NB4 (cell line): ENCODE measurements around the gene RAPSN.

Experiments
- DNase-seq: peaks from one replicate; pipeline ENCODE4 v3.0.0; 2010; ENCODE audit warnings: low read depth
- H3K4me3 ChIP-seq: one replicate; pipeline ENCODE4 v1.5.1; 2011; ENCODE audit warnings: mild to moderate bottlenecking, low read depth, low read length, moderate library complexity
- MYC ChIP-seq: IDR thresholded peaks from 2 replicates; pipeline ENCODE4 v1.6.1; 2011; ENCODE audit warnings: low read depth, low read length
- POLR2A ChIP-seq: IDR thresholded peaks from 2 replicates; pipeline ENCODE4 v1.6.1; 2011; ENCODE audit warnings: mild to moderate bottlenecking; ENCODE audit not compliant: insufficient read length; ENCODE audit errors: extremely low read depth
- TF ChIP-seq, protein P1 (sequence below): IDR thresholded peaks from one replicate; pipeline ENCODE4 v1.5.1; 2012; ENCODE audit warnings: low read depth, low read length
- TF ChIP-seq, protein P2 (sequence below): IDR thresholded peaks from 2 replicates; pipeline ENCODE4 v1.6.1; 2011; ENCODE audit warnings: low read depth, low read length

The RAPSN gene

DNA sequence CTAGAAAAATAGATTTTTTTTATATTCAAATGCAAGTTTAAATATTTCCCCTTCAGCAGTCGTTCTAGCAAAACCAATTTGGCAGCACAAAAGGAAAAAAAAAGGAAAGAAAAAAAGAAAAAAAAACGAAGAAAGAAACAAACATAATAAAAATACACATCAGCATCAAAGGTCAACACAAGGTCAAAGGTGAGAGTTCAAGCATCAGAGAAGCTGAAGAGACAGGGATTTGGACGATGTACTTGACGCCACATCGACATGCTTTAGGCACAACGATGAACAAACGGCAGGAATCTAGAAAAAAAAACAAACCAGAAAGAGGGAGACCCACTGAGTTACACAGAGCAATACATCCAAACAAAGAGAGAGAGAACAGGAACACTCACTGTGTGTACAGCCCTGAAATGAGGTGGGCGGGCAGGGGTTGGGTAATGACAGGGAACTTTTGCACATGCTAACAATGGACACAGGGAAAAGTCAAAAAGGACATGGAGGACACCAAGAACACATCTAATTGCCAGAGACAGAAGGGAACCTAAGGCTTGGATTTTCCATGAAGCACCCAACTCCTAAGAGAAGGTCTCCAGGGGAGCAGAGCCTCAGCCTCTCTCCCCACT is 19.8 kb upstream of the RAPSN start:
- no peak for TF ChIP-seq POLR2A
- TF ChIP-seq, protein P1, sequence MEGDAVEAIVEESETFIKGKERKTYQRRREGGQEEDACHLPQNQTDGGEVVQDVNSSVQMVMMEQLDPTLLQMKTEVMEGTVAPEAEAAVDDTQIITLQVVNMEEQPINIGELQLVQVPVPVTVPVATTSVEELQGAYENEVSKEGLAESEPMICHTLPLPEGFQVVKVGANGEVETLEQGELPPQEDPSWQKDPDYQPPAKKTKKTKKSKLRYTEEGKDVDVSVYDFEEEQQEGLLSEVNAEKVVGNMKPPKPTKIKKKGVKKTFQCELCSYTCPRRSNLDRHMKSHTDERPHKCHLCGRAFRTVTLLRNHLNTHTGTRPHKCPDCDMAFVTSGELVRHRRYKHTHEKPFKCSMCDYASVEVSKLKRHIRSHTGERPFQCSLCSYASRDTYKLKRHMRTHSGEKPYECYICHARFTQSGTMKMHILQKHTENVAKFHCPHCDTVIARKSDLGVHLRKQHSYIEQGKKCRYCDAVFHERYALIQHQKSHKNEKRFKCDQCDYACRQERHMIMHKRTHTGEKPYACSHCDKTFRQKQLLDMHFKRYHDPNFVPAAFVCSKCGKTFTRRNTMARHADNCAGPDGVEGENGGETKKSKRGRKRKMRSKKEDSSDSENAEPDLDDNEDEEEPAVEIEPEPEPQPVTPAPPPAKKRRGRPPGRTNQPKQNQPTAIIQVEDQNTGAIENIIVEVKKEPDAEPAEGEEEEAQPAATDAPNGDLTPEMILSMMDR, result no peak
- no peak for TF ChIP-seq MYC
- TF ChIP-seq, protein P2, sequence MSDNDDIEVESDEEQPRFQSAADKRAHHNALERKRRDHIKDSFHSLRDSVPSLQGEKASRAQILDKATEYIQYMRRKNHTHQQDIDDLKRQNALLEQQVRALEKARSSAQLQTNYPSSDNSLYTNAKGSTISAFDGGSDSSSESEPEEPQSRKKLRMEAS, result no peak
- DNase-seq, result no peak

DNA sequence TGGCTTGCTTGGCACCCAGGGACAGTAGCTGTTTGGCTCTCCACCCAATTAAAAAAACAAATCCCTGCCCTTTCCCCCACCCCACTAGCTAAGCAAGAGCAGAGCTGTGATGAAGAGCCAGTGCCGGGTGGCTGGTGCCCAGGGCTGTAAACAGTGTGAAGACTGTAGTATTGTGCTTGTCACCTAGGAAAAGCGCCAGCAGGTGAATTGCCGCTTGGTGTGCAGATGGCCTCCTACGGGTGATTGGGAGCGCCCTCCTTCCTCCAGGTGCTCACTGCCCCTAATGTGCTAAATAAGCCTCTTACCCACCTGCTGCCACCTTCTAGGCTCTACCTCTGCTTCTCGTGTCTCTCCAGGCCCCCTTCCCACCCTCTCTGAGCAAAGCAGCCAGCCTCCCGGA is 18.4 kb upstream of the RAPSN start:
- no peak for TF ChIP-seq MYC
- TF ChIP-seq, protein P2, result no peak
- TF ChIP-seq, protein P1, result no peak
- TF ChIP-seq POLR2A, result no peak
- no peak overlapping the region for H3K4me3 ChIP-seq
- DNase-seq, result no peak

More for the DNA sequence above, 19.8 kb upstream of the RAPSN start:
- no peak overlapping the region for H3K4me3 ChIP-seq

DNA sequence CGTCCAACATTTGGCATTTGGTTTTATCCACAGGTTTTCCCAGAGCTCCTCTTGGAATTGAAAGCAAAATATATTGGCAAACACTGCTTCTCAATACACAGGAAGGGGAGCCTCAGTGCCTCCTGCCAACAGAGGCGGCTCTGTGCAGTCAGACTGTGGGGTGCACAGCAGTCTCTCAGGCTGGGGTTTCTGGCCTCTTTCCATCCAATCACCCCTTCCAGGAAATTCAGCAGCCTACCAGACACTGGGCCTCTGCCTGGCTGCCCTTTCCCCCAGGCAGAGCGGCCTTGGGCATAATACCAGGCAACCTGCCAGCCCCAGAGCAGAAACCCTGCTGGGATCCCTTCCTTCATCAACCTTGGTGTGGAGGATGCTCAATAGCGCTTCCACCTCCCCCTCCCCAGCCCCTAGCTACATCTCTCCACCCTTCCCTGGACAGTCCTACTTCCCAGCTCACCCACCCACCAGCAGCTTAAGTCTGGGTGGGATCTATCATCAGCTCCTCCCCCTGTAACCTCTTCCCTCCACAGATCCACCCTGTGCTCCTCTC is 17.8 kb upstream of the RAPSN start:
- H3K4me3 ChIP-seq, result no peak overlapping the region
- TF ChIP-seq MYC (no peak), POLR2A (no peak)
- TF ChIP-seq, protein P1, result no peak
- TF ChIP-seq, protein P2, result no peak
- no peak for DNase-seq

DNA sequence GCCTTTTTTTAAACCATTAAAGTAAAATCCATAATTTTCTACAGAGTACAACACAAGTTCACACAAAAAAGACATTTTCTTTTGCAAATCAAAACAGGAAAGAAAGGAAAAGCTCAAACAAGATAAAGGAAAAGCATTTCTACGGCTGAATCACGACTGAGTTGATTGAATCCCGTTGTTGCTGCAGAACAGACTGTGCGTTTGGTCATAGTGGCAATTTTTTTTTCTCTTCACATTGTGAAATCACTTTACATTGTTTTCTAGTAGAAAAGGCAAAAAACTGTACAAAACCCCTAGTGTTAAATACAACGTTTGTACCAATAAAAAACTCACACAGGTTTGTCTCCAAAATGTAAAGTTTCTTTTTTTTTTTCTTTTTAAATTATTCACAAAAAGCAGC is 17.3 kb upstream of the RAPSN start:
- no peak overlapping the region for H3K4me3 ChIP-seq
- DNase-seq, result no peak
- no peak for TF ChIP-seq MYC
- TF ChIP-seq POLR2A, result no peak
- TF ChIP-seq, protein P1, result no peak

DNA sequence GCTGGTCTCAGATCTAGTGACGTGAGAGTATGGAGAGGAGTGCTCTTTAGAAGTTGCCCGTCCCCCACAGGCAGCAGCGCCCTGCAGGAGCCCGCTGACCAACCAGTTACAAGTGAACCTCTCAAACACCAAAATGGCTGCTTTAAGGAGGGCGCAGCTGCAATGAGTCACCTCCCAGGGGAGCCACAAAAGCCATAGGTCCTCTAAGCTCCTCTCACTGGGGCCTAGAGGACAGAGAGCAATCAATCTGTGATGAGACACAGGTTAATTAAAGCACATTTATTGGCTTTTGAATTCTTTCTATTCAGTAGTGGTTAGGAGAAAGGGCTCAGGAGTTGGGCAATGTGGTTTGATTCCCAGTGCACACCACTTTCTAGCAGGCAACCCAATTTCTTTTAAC is 15.5 kb upstream of the RAPSN start:
- H3K4me3 ChIP-seq, result no peak overlapping the region
- DNase-seq, result peak; percentile 99
- TF ChIP-seq, protein P1, result no peak
- TF ChIP-seq, protein P2, result no peak
- TF ChIP-seq POLR2A, result no peak
- peak; percentile 35; the same call in 1 of the 2 replicates for TF ChIP-seq MYC

DNA sequence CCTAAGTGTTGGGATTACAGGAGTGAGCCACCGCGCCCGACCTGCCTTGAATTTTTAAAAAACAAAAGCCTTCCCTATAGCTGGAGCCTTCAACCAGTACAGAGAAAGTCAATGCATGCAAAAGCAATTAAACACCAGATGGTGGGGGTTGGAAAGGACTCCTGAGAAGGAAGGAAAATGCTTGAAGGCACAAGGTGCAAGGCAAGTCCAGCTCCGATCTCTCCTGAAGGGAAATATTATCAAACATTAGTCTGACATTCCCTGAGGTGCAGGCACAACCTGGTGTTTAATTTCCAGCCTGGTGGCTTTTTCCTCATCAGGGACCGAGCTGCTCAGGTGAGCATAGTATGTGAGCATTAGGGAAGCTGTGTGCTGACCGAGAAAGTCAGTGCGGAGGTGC is 12.9 kb upstream of the RAPSN start:
- no peak for DNase-seq
- H3K4me3 ChIP-seq, result no peak overlapping the region
- TF ChIP-seq MYC (no peak), POLR2A (no peak)
- TF ChIP-seq, protein P2, result no peak
- TF ChIP-seq, protein P1, result no peak
